Urinary bladder (tissue), 4 donors: ENCODE results near the gene SMIM26. TPM values are rescaled to one million over a fixed set of nuclear protein-coding genes. Genes with fewer than 3 reads are reported as not detected.

ENCODE experiments used
- DNase-seq: peaks from one replicate; pipeline ENCODE4 v3.0.0-alpha.2; 2015; ENCODE audit errors: extremely low spot score
- H3K27ac ChIP-seq: one replicate; pipeline ENCODE4 v1.5.1; 2013; ENCODE audit warnings: low read depth, mild to moderate bottlenecking, moderate library complexity
- H3K36me3 ChIP-seq: one replicate; pipeline ENCODE4 v1.6.1; 2013; ENCODE audit warnings: mild to moderate bottlenecking, moderate library complexity; ENCODE audit not compliant: insufficient read depth
- H3K4me1 ChIP-seq: one replicate; pipeline ENCODE4 v1.6.1; 2013; ENCODE audit warnings: mild to moderate bottlenecking, moderate library complexity; ENCODE audit not compliant: insufficient read depth
- H3K4me3 ChIP-seq: one replicate; pipeline ENCODE4 v1.5.1; 2013; ENCODE audit warnings: low read depth, low read length
- WGBS: extraction: QIAGEN DNeasy Blood & Tissue Kit; methylation state at CpG from one replicate; pipeline ENCODE4 v1.1.7; 2013; 5-methylcytosine and 5-hydroxymethylcytosine counted together
- polyA plus RNA-seq: library from polyadenylated mRNA; stranded (reverse); fragments of 200-250 nt; gene quantifications from one replicate; pipeline ENCODE4 v1.2.3, GENCODE V29; 2013
- small RNA-seq: library from RNA; depleted of rRNA; stranded (forward); fragments of <200 nt; gene quantifications from one replicate; pipeline ENCODE3, GENCODE V24; 2014
- total RNA-seq: library from RNA; depleted of rRNA; stranded (reverse); fragments of >200 nt; gene quantifications from one replicate; pipeline ENCODE4 v1.2.3, GENCODE V29; 2014
- donor health status: healthy with polysubstance abuse.
- donor health status: healthy.

SMIM26 gene
- total and polyA plus RNA-seq, 2 donors: 60.9 to 117 TPM

- Histone ChIP-seq H3K4me1 (no peaks in the 10 kb centered on the region), H3K36me3 (no peaks in the 10 kb centered on the region), H3K27ac (no peak overlapping the region), H3K4me3 (no peak overlapping the region)
- DNase-seq: no peak
These were observed 29.0 kb downstream of the SMIM26 start for GRCh38 chr20:18596270-18596669.

GRCh38 chr20:18609741-18610140 lies 42.5 kb downstream of the SMIM26 start:
- H3K4me1 ChIP-seq: no peaks in the 10 kb centered on the region
- DNase-seq: no peak
- no peaks in the 10 kb centered on the region for H3K36me3 ChIP-seq
- no peak overlapping the region for H3K27ac ChIP-seq
- no peak overlapping the region for H3K4me3 ChIP-seq

- no peaks in the 10 kb centered on the region for H3K4me1 ChIP-seq
- no peak overlapping the region for H3K27ac ChIP-seq
- WGBS: 86% methylated on average over 8 of the region's 8 CpGs
- no peaks in the 10 kb centered on the region for H3K36me3 ChIP-seq
- H3K4me3 ChIP-seq: no peak overlapping the region
- no peak for DNase-seq
These were observed 44.3 kb downstream of the SMIM26 start for GRCh38 chr20:18611492-18611891.

GRCh38 chr20:18613553-18613952 lies 46.3 kb downstream of the SMIM26 start:
- Histone ChIP-seq H3K4me3 (no peak overlapping the region), H3K27ac (no peak overlapping the region), H3K4me1 (no peaks in the 10 kb centered on the region), H3K36me3 (no peaks in the 10 kb centered on the region)
- WGBS: 81% methylated on average over 2 of the region's 2 CpGs
- no peak for DNase-seq

- no peak overlapping the region for H3K4me3 ChIP-seq
- WGBS: 96% methylated on average over 5 of the region's 5 CpGs
- H3K36me3 ChIP-seq: no peaks in the 10 kb centered on the region
- H3K4me1 ChIP-seq: no peaks in the 10 kb centered on the region
- no peak for DNase-seq
- H3K27ac ChIP-seq: no peak overlapping the region
These were observed 47.0 kb downstream of the SMIM26 start for GRCh38 chr20:18614244-18614643.

- Histone ChIP-seq H3K27ac (no peak overlapping the region), H3K36me3 (no peaks in the 10 kb centered on the region), H3K4me1 (no peaks in the 10 kb centered on the region), H3K4me3 (no peak overlapping the region)
- DNase-seq: no peak
- 62% methylated on average over 5 of the region's 5 CpGs for WGBS
These were observed 47.9 kb downstream of the SMIM26 start for GRCh38 chr20:18615020-18615650.

Small RNA genes lying within 50 kb of the gene (small RNA-seq; reads per million reads assigned to genes)
- not detected for gene RN7SL638P
- not detected for gene RNU6ATAC34P

Other genes with a start within 250 kb of the SMIM26 start
- gene DZANK1, start 100.4 kb upstream of the SMIM26 start, total RNA-seq: 3.1 TPM
- gene DZANK1, start 100.4 kb upstream of the SMIM26 start, polyA plus RNA-seq: 1.7 TPM
- 18.7 TPM for gene POLR3F, start 100.0 kb upstream of the SMIM26 start, total RNA-seq
- gene POLR3F, start 100.0 kb upstream of the SMIM26 start, polyA plus RNA-seq: 8.1 TPM
- 21.9 TPM for gene RBBP9, start 70.2 kb upstream of the SMIM26 start, total RNA-seq
- gene RBBP9, start 70.2 kb upstream of the SMIM26 start, polyA plus RNA-seq: 9.3 TPM
- 31.9 TPM for gene SEC23B, start 59.5 kb upstream of the SMIM26 start, total RNA-seq
- gene SEC23B, start 59.5 kb upstream of the SMIM26 start, polyA plus RNA-seq: 15.1 TPM
- gene DTD1, start 20.6 kb downstream of the SMIM26 start, total RNA-seq: 18.0 TPM
- 28.4 TPM for gene DTD1, start 20.6 kb downstream of the SMIM26 start, polyA plus RNA-seq
- not detected for gene SCP2D1, start 246.4 kb downstream of the SMIM26 start, total RNA-seq
- gene SCP2D1, start 246.4 kb downstream of the SMIM26 start, polyA plus RNA-seq: not detected